ENCODE measurements around the gene ASCC2.
"Not testable (repeated sequence)": the region's sequence is repeated elsewhere in the genome, so short reads cannot be mapped to it uniquely, and the experiment has no call there.

ASCC2 gene

GRCh38 chr22:29758068-29758622, 79.9 kb downstream of the ASCC2 start:
- no peak for DNase-seq (ENCODE audit: low read depth)
- H3K4me3 ChIP-seq (ENCODE audit: low read length), result no peak overlapping the region
- TF ChIP-seq CTCF (IDR thresholded peaks at IDR 0.05; ENCODE audit: insufficient read depth, low read depth, low read length, missing control alignments), result no peak

DNA sequence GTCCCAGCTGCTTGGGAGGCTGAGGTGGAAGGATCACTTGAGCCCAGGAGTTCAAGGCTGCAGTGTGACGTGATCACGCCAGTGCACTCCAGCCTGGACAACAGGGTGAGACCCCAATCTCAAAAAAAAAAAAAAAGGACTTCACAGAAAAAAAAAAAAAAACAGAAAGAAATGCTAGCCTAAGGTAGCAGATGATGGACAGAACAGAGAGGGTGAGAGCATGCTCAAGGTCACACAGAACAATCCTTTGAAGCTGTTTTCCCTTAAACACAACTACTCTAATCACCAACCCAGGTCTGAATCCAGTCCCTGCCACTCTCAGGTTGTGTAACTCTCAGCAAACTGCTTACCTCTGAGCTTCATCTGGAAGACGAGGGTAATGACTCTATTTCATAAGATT, 81.0 kb downstream of the ASCC2 start:
- no peak for DNase-seq (ENCODE audit: low read depth)

DNA sequence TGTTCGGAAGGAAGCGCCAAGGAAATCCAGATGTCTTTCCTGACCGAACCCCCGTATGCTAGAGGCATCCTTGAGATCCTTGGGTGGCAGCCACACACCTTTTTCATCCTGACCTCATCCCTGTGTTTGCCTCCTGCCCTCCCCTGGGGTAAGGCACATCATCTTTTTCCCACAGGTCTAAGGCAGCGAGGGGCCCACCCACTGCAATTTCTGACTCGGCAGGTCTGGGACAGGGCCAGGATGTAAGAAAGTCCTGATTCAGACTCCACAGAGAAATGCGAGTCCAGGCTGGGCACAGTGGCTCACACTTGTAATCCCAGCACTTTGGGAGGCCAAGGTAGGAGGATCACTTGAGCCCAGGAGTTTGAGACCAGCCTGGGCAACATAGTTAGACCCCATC, 81.7 kb downstream of the ASCC2 start:
- no peak for TF ChIP-seq CTCF (IDR thresholded peaks at IDR 0.05; ENCODE audit: insufficient read depth, low read depth, low read length, missing control alignments)
- peak; percentile 48 for DNase-seq (ENCODE audit: low read depth)
- no peak overlapping the region for H3K4me3 ChIP-seq (ENCODE audit: low read length)

More for the DNA sequence above, 81.0 kb downstream of the ASCC2 start:
- no peak overlapping the region for H3K4me3 ChIP-seq (ENCODE audit: low read length)
- TF ChIP-seq CTCF (IDR thresholded peaks at IDR 0.05; ENCODE audit: insufficient read depth, low read depth, low read length, missing control alignments), result no peak

- TF ChIP-seq CTCF (IDR thresholded peaks at IDR 0.05; ENCODE audit: insufficient read depth, low read depth, low read length, missing control alignments), result no peak
Measured at GRCh38 chr22:29755889-29756288, 82.2 kb downstream of the ASCC2 start.

DNA sequence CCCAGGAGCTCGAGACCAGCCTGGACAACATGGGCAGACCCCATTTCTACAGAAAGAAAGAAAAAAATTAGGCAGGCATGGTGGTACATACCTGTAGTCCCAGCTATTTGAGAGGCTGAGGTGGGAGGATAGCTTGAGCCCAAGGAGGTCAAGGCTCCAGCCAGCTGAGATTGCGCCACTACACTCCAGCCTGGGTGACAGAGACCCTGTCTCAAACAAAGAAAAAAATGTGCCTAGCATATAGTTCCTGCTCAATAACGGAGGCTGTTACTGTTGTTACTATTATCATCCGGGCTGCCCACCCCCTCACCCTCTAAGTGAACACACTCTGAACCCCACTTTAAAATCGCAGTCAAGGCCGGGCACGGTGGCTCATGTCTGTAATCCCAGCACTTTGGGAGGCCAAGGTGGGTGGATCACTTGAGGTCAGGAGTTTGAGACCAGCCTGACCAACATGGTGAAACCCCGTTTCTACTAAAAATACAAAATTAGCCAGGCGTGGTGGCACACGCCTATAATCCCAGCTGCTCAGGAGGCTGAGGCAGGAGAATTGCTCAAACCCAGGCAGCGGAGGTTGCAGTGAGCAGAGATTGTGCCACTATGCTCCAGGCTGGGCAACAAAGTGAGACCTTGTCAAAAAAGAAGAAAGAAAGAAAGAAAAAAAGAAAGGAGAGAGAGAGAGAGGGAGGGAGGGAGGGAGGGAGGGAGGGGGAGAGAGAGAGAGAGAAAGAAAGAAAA, 83.2 kb downstream of the ASCC2 start:
- not testable (repeated sequence) for DNase-seq (ENCODE audit: low read depth); H3K4me3 ChIP-seq (ENCODE audit: low read length)

More at GRCh38 chr22:29755889-29756288, 82.2 kb downstream of the ASCC2 start:
- no peak overlapping the region for H3K4me3 ChIP-seq (ENCODE audit: low read length)
- no peak for DNase-seq (ENCODE audit: low read depth)

GRCh38 chr22:29753808-29754657, 84.0 kb downstream of the ASCC2 start:
- DNase-seq (ENCODE audit: low read depth), result no peak
- no peak overlapping the region for H3K4me3 ChIP-seq (ENCODE audit: low read length)
- TF ChIP-seq CTCF (IDR thresholded peaks at IDR 0.05; ENCODE audit: insufficient read depth, low read depth, low read length, missing control alignments), result no peak

GRCh38 chr22:29751669-29752068, 86.4 kb downstream of the ASCC2 start:
- TF ChIP-seq CTCF (IDR thresholded peaks at IDR 0.05; ENCODE audit: insufficient read depth, low read depth, low read length, missing control alignments), result no peak
- no peak overlapping the region for H3K4me3 ChIP-seq (ENCODE audit: low read length)
- no peak for DNase-seq (ENCODE audit: low read depth)
